Measurements from ENCODE around the gene MSH5. TPM values are rescaled to one million over a fixed set of nuclear protein-coding genes. Genes with fewer than 3 reads are reported as not detected.

MSH5 gene
- total and polyA plus RNA-seq, 9 of the 15 experiments (the other 6 are each of a cell fraction or from before 2014, with no cell fraction given): 12.5 to 104 (median 46.6) TPM

- no peak within 1 kb of the TSS for H3K4me2 ChIP-seq (ENCODE audit: insufficient read depth, low read length)
- peaks cover 0 to 20% of the 10 kb centered on the region in 2 experiments; a peak in 3 of 5 replicates for H3K4me1 ChIP-seq (replicated peaks in 1 of 2; ENCODE audit: control insufficient read depth in 2 of 2, insufficient read depth in 2 of 2, low read length in 2 of 2)
- no peak within 1 kb of the TSS for H3K27ac ChIP-seq (ENCODE audit: extremely low read depth, low read depth, low read length)
- H3K36me3 ChIP-seq (ENCODE audit: control insufficient read depth, insufficient read depth, low read length): peaks cover 63% of the 10 kb centered on the region
- H3K9me3 ChIP-seq (replicated peaks; ENCODE audit: control insufficient read depth, insufficient read depth, low read depth, low read length): no peaks in the 10 kb centered on the region
- intact Hi-C loops (cut with micrococcal nuclease) (no loop called here), in situ Hi-C loops (cut with MboI) (no loop called here)
- ChIA-PET CTCF (ENCODE audit: low intra/inter-chr PET ratio) (no interaction called here), POLR2A (interaction anchor here (0.8 to 4.6 kb wide), 8 partner anchors 10 to 65 kb away, joined by 3 to 29 read pairs (median 4); partner anchors contain the start of genes CLIC1, HSPA1B, MSH5 and VARS1)
- H3K79me2 ChIP-seq (ENCODE audit: control insufficient read depth, insufficient read depth, low read length): no peaks in the 10 kb centered on the region
- H3K9ac ChIP-seq (ENCODE audit: insufficient read depth in 1 of 2, low read depth in 2 of 2, low read length in 2 of 2): peak within 1 kb of the TSS in 1 of 2 experiments; percentile 40; a peak in 2 of 4 replicates
- no peak for ATAC-seq
- no peak for TF ChIP-seq L3MBTL2 (IDR thresholded peaks at IDR 0.05)
- TF ChIP-seq BRCA1 (IDR thresholded peaks at IDR 0.05): no peak
- 0 out of 2 replicates have a peak, but pooled peaks have one; percentile 29 for TF ChIP-seq BRCA1 (CRISPR knock-in tag; IDR thresholded peaks at IDR 0.05)
- no peak for TF ChIP-seq ZNF586 (CRISPR knock-in tag; conservative IDR thresholded peaks at IDR 0.05)
- no peaks in the 10 kb centered on the region for H3K27me3 ChIP-seq (ENCODE audit: control insufficient read depth in 2 of 2, insufficient read depth in 2 of 2, low read length in 2 of 2)
- no peak within 1 kb of the TSS for H2AFZ ChIP-seq (ENCODE audit: low read depth, low read length)
- H3K9me1 ChIP-seq (ENCODE audit: control insufficient read depth, insufficient read depth, low read length): no peaks in the 10 kb centered on the region
- no TSS peak for BruUV-seq (replicated peaks)
- FAIRE-seq: no peak
- WGBS (ENCODE audit: insufficient coverage, low coverage, missing lambda C conversion rate): 52% methylated on average over 4 of the region's 4 CpGs
- H4K20me1 ChIP-seq (replicated peaks; ENCODE audit: control insufficient read depth, insufficient read depth, low read length): no peaks in the 10 kb centered on the region
- no peak for DNase-seq (ENCODE audit: extremely low read depth in 1 of 4, low spot score in 3 of 4)
- H3K4me3 ChIP-seq: no peak within 1 kb of the TSS
Measured at GRCh38 chr6:31762356-31762755, 22.6 kb downstream of the MSH5 start, which contains the start of gene SAPCD1. Gene SAPCD1 (plus strand): TSS chr6:31762656. CDS start chr6:31763055, 399 bp downstream.

- H4K20me1 ChIP-seq (replicated peaks; ENCODE audit: control insufficient read depth, insufficient read depth, low read length): no peaks in the 10 kb centered on the region
- no peak overlapping the region for H2AFZ ChIP-seq (ENCODE audit: low read depth, low read length)
- DNase-seq (ENCODE audit: extremely low read depth in 1 of 4, low spot score in 3 of 4) (peak in 1 of 4 experiments; percentile 63), ATAC-seq (peak; percentile 56), FAIRE-seq (no peak)
- H3K27me3 ChIP-seq (ENCODE audit: control insufficient read depth in 2 of 2, insufficient read depth in 2 of 2, low read length in 2 of 2): no peaks in the 10 kb centered on the region
- peak overlapping the region in 1 of 2 experiments; percentile 40; a peak in 2 of 4 replicates for H3K9ac ChIP-seq (ENCODE audit: insufficient read depth in 1 of 2, low read depth in 2 of 2, low read length in 2 of 2)
- 60% methylated on average over 8 of the region's 8 CpGs for WGBS (ENCODE audit: insufficient coverage, low coverage, missing lambda C conversion rate)
- POLR2A ChIA-PET: interaction anchor here (1.3 to 4.6 kb wide), 3 partner anchors 9 to 25 kb away, joined by 5 to 29 read pairs (median 8); partner anchors contain the start of genes CLIC1 and MSH5
- CTCF ChIA-PET (ENCODE audit: low intra/inter-chr PET ratio): no interaction called here
- no peak overlapping the region for H3K27ac ChIP-seq (ENCODE audit: extremely low read depth, low read depth, low read length)
- in situ Hi-C loops (cut with MboI): no loop called here
- H3K4me3 ChIP-seq: no peak overlapping the region
- H3K9me1 ChIP-seq (ENCODE audit: control insufficient read depth, insufficient read depth, low read length): no peaks in the 10 kb centered on the region
- BruUV-seq (replicated peaks): no TSS peak
- peaks cover 61% of the 10 kb centered on the region for H3K36me3 ChIP-seq (ENCODE audit: control insufficient read depth, insufficient read depth, low read length)
- no peaks in the 10 kb centered on the region for H3K9me3 ChIP-seq (replicated peaks; ENCODE audit: control insufficient read depth, insufficient read depth, low read depth, low read length)
- peaks cover 0 to 20% of the 10 kb centered on the region in 2 experiments; a peak in 3 of 5 replicates for H3K4me1 ChIP-seq (replicated peaks in 1 of 2; ENCODE audit: control insufficient read depth in 2 of 2, insufficient read depth in 2 of 2, low read length in 2 of 2)
- intact Hi-C loops (cut with micrococcal nuclease): no loop called here
- no peaks in the 10 kb centered on the region for H3K79me2 ChIP-seq (ENCODE audit: control insufficient read depth, insufficient read depth, low read length)
- no peak overlapping the region for H3K4me2 ChIP-seq (ENCODE audit: insufficient read depth, low read length)
- TF ChIP-seq ZBTB33 (CRISPR knock-in tag; IDR thresholded peaks at IDR 0.05) (peak; percentile 85), POLR2AphosphoS2 (IDR thresholded peaks at IDR 0.05; ENCODE audit: low read length) (0 out of 2 replicates have a peak, but pooled peaks have one; percentile 32), DDX20 (tag; IDR thresholded peaks at IDR 0.05; ENCODE audit: low read depth) (no peak), POLR2G (IDR thresholded peaks at IDR 0.05; ENCODE audit: low read depth, low read length) (peak; percentile 69), ZBED1 (IDR thresholded peaks at IDR 0.05) (no peak)
Measured at GRCh38 chr6:31762878-31763618, 23.2 kb downstream of the MSH5 start.
